Stimulated activated CD8-positive, alpha-beta memory T cell treated with anti-CD3 and anti-CD28 coated beads, Interleukin-12 subunit alpha, Interleukin-12 subunit beta, amount 100 ng/mL, for 1 hour (primary cell): ENCODE data around the gene C10orf53.

ENCODE experiments used
- DNase-seq: peaks from one replicate; pipeline ENCODE4 v3.0.0-alpha.2; 2020; ENCODE audit warnings: low read depth

Gene C10orf53, protein sequence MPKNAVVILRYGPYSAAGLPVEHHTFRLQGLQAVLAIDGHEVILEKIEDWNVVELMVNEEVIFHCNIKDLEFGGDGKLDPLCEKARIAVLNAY

DNA sequence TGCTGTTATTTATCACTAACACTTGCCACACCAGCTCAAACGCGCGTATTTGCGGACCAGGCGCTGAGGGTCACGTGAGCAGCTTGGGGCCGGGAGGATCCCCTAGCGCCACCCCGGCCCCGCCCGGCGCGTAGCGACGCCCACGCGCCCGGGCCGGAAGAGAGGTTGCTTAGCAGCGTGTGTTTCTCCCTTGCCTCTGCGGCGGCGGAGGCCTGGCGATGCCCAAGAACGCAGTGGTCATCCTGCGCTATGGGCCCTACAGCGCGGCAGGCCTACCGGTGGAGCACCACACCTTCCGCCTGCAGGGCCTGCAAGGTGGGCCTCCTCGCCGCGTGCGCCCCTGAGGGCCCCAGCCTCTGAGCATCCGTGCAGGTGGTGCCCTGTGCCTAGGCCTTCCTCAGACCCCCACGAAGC, at the start of gene C10orf53:
Gene C10orf53, plus strand, starts transcription at position 172 of the 414 bp plus-strand sequence. Its CDS starts 47 bp downstream, at position 219.
- no peak for DNase-seq

DNA sequence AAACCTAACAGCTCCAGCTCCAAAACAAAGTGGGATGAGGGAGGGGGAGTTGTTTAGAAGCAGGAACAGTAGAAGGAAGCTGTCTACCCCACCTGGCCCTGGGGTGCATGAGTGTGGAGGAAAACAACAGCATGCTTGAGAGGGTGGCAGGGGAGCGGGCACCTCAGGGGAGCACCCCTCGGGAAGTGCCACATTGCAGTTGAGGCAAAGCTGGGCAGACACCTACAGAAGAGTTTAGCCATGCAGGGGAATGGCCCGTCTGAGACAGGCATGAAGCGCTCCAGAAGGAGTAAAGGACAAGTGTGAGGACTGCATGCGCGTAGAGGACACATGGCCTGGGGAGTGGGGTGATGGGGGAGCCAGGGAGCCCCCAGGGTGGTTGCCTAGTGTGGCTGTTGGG, 47.5 kb upstream of the C10orf53 start:
- DNase-seq, result no peak

DNA sequence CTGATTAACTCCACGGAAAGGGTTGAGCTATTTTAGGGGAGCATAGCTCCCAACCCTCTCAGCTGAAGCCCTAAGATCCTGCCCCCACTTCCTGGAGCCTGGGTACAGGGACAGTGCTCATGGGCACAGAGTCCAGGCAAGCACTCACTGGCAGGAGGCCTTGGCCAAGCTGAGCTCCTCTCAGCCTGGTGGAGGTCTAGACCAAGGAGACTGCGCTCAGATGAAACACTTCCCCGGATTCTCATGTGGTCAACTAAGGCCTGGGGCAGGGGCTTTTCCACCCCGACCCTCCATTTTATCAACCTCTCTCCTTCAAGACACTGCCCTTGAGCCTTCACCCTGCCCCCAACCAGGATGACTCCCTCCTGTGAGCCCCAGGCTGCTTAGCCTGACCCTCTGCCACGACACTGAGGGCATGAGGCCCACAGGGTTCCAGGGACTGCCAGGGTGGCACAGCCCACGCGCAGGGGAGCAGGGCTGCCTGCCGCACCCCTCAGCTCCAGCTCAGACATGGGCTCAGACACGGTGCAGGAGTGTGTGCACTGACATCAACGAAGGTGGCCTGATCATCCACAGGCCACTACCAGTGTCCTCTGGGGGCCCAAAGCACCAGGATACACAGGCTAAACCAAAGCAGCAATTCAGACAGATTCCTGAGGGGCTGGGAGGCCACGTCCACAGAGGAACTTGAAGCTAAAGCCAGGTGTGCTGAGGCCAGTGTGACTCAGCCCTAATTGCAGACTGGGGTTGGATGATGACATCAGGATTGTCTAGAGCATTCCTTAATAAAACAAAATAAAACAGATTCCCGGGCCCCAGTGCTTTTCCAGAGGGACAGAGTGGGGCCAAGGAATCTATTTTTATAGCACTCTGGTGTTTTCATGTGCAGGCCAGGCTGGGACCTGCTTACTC, 46.8 kb upstream of the C10orf53 start:
- DNase-seq, result no peak

DNA sequence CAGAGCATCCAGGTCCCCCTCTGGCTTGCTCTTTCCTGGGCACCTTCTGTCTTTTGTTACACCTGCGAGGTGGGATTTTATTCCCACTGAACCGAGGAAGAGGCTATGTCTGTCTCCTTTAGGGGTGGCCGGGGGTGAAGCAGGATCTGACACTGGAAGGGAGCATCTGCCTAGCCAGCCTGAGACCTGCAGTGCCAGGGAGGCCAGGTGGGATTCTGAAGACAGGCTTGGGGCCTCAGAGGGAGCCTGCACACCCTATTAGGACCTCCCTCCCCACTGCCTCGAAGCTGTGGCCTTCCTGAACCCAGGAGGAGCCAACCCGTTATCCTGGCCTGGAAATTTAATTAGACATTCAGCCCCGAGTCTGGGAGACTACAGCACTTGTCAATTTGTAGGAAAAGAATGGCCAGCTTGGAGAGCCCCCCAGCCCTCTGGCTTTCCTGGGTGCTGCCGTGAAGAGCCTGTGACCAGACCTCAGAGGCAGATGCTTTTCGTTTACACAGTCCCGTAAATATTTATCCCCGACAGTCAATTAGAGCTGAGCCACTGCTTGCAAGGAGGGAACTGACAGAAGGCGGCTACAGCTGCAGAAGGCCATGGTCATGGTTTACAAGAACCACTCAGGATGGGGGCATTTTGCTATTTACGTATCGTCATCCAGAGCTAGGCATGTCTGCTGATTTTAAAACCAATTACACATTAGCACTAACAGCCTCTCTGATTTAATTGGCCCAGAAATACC, 46.0 kb upstream of the C10orf53 start:
- DNase-seq, result no peak

DNA sequence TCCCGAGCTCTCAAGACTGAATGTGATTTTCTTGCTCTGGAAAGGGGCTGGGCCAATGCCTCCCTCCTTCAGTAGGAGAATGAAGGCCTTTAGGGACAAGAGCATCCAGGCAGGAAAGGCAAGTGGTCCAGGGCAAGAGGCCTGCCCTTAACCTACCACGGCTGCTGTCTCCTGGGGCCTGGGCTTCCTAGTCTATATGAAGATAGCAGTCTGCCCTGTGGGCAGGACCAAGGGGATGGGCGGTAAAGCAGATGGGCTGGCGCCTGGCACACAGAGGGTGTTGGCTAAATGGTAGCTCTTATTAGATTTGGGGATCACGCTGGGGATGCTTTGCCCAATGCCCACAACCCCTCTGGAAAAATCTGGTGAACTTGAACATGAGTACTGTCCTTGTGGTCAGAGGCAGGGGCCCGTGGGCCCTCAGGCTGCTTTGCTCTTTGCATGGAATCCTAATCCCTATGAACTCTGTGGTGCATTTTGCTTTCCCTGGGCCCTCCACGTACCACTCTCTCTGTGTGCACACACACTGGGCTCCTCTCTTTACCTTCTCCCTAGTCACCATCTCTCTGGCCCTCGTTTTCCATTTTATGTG, 45.3 kb upstream of the C10orf53 start:
- DNase-seq, result no peak

DNA sequence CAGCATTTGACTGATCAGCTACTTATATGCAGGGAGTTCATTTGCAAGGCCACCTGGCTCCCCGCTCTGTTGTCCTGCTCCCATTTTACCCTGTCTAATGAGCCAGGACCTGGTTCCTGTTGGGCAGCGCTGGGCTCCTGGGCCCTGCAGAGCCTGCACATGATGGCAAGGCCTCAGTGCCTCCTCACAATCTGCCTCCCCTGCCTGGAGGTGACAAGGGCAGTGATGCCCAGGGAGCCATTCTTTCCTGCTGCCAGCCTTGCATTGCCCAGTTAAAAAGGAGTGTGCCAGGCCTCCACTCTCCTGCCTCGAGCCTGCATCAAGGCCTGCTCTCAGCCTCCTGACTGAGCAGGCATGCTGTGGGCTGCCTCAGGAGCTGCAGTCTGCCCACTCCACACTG, 37.1 kb upstream of the C10orf53 start:
- DNase-seq, result no peak

DNA sequence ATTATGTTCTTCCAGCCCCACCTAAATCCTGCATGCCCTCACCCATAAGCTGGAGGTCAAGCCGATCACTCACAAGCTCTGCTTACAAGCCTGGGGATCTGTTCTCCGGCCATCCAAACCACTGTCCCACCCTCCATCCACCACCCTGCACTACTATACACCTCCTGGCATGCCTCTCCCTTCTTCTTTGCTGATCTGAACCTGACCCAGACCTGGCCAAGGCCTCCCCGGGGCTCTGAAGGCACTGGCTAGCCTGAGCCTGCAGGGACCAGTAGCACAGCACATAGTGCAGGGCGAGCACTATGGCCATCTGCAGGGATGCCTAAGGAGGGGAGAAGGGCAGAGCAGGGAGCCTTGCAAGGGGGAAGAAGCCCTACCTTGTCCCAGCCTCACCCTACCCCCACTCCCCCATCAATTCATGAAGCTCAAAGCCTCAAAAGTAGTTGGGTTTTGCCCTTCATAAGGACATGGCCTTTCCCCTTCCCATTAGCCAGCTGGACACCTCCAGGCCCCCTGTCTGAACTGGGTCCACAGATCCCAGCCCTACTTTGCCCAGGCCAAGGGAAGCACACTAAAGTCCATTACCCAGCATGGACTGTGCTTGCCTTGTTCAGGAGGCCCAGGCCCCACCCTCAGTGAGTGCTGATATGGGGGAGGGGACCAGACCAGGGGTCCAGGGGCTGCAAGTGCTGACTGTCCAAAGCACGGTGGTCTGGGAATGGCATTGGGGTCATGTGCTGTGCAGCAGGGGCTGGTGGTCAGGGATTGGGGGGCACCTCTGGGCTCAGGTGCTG, 36.0 kb upstream of the C10orf53 start:
- no peak for DNase-seq

DNA sequence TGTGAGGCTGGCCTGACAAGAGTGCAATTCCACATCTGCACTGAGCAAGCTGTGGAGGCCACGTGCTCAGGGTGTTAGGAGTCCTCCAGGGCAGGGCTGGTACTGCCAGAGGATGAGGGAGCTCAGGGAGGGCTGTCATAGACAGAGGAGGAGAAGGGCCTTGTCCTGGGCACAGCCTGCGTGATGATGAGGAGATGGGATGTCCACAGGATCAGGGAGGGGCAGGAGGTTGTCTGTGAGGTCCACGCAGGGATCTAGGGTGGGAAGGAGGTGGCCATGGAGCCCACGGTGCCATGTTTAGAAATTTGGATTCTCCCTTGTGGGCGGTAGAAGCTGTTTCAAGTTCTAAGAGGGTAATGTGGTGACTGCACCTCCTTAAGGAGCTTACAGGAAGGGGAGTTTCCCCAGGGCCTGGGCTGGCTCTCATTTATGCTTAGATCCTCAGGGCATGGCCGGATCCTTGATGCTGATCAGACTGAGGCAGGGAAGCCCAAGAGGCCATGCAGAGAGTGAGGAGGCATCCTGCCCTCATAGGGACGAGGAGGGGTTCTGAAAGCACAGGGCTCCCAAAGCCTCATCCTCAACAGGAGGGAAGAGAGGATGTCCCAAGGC, 35.3 kb upstream of the C10orf53 start:
- DNase-seq, result no peak

DNA sequence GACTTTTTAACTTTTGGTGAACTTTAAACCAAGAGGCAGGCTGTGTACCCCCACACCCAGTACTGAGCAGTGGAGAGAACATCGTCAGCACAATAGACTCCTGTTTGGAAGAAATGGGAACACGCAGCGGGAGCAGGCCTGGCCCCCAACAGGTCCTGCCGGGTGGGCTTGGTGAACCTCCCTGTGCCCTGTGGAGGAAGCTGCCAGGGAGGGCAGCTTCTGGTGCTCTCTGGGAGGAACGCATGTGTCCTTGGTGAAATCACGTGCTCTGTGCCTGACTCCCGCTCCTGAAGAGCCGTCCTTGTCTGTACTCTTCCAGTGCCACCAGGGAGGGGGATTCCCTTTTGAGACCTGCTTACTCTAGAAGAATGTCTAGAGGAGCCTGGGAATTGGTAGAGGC, 34.0 kb upstream of the C10orf53 start:
- DNase-seq, result no peak

DNA sequence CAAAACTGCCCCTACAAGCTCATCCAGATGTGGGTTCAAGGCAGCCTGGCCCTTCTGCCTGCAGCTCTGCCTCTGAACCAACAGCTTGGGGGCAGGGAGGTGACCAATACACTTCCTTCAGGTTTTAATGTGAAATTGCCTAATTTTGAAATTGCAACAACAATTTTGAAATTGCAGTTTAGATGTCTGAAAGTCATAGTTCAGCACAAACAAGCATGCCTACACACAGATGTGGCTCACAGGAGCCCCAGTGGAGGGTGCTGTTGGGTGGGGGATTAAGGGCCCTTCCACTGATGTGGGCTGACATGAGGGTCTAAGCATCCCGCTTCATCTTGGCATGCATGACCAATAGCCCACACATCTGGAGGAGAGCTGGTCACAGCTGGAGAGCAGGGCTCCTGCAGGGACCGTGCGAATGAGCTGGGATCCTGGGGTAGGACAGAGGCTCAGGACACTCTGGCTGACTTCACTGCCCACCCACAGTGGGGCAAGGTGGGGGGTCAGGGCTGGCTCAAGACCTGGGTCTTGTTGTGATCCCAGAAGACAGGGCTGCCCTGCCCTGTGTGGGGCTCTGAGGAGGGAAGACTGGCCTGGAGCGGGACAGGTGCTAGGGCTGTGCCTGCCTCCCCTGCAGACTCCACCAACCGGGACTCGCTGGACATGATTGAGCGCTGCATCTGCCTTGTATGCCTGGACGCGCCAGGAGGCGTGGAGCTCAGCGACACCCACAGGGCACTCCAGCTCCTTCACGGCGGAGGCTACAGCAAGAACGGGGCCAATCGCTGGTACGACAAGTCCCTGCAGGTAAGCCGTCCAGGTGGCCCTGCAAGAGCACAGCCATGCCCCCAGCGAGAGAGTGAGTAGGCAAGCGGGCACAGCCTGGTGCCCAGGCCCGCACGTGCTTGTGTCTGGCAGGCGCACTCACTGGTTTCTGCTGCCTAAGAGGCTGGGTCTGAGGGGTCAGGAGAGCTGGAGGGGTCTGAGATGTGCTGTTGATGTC, 33.3 kb upstream of the C10orf53 start:
- no peak for DNase-seq

DNA sequence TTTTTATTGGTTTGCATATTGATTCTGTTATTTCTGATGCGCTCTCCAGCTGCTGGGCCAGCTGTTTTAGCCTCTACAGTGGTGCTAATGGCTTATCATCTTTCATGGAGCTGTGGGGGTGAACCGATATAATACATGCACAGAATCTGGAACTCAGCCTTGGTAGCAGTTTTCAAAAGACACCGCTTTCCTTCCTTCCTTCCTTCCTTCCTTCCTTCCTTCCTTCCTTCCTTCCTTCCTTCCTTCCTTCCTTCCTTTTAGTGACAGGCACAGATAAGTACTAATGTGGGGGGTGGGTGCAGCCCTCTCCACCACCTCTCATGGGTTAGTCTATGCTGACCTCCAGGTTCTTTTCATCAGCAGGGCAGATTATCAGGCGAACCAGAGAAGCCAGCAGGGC, 31.9 kb upstream of the C10orf53 start:
- DNase-seq, result no peak

DNA sequence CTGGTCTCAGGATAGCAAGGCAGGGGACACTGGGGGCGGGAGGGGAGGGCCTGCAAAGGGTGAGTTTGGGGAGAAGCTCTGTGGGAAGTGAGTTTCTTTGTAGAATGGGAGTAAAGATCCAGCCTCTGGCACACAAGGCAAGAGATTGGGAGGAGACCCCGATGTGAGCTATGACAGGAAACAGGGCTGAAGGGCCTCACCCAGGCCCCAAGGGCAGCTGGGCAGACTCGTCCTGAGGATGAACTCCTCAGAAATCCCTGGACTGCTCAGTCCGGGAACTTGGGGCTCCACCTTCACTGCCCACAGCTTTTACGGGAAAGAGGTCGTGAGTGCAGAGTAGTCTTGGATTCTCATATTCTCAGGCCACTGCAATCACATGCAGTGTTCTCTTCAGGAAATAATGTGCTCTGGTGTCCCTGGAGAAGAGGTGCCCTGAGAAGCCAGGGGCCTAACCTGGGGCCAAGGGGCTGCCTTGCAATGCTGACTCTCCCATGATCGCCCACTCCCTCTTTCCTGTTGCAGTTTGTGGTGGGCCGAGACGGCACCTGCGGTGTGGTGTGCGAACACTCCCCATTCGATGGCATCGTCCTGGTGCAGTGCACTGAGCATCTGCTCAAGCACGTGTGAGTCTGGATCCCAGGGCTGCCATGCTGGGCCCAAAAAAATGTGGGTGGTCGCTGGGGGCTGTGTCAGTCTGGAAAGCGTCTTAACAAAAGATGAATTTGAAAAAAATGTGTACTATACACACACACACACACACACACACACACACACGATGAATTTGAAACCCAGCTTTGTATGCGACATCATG, 31.3 kb upstream of the C10orf53 start:
- DNase-seq, result no peak

DNA sequence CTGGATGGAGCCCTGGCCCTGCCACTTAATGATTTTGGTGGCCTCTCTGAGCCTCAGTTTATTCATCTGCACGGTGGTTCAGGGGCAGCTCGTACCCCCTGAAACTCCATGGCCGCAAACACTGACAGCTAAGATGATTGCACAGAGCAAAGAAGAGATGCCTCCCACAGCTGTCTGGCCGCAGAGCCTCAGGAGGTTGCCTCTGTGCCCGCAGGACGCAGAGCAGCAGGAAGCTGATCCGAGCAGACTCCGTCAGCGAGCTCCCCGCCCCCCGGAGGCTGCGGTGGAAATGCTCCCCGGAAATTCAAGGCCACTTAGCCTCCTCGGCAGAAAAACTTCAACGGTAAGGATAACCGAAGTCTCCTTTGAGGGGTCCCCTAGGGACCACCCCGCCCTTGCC, 30.2 kb upstream of the C10orf53 start:
- DNase-seq, result no peak

DNA sequence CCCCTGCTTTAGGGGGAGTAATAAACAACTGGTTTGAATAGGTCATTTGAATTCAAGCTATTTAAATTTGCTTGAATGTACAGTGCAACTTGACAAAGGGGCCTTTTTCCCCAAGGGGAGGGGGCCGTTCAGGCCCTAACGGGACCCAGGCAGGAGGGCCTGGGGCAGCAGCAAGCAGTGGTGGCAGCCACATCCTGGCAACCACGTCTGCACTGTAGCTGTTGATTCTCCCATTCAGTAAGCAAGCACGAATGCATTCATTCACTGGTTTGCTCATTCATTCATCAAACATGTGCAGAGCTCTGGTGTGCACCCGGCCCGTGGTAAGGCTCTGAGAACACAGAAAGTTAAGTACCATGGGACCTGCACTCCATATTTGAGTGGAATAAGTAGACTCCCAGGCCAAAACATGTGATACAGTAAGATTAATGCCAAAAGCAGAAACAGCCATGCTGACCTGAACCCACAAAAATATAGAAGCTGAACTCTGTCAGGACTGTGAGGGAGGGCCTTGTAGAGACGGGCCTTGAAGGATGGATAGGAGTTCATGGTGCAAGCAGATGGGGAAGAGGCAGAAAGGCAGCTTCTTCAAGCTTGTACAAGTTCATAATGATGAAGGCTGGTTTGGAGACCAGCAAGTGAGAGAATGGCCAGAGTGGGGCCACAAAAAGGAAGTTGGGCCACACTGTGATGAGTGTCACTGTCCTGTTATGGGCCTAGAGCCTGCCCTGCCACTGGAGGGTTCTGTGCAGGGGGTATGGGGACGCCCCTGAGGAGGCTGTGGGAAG, 29.3 kb upstream of the C10orf53 start:
- DNase-seq, result no peak

DNA sequence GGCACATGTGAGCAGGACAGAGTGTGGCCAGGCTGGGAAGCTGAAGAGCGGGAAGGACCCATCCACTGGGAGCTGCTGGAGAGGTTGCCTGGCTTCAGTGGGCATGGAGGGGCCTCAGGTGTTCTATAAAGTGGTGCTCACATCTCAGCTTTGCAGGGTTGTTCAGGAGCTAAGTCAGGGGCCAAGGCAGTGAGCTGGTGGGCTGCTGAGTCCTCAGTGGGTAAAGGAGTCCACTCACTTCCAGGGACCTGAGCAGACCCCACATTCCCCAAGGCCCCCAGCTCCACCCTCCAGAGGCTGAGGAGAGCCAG, 28.8 kb upstream of the C10orf53 start:
- DNase-seq, result no peak

DNA sequence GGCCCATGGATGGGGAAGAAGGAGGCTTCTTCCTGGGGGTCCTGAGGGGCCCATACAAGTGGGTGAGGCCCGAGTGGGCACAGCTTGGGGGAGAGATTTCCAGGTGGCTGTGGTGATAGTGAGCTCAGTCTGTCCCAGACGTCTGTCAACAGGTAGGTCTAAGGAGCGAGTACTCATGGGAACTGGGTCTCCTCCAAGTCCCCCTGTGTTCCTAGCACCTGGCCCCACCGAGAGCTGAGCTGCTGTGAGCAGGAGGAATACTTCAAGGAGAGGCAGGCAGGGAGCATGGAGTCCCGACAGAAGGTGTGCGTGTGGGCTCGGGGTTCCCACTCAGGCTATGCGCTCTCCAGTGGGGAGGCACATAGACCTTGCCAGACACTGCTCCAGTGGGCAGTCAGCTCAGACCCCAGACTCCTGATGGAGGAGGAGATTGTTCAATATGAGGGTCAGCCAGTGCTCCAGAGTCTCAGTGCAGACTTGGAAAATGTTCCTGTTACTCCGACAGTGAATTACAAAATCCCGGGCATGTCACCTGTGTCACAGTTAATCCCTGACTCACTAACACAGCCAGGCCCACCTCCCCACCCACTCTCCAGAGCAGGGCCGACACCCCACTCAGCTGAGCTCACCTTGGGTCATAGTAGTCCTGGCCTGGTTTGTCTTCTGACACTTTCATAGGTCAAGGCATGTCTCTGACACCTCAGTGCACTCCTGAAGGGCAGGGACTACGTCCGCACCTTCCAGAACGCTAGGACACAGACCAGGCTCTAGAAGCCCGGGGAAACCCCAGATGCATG, 28.2 kb upstream of the C10orf53 start:
- no peak for DNase-seq

DNA sequence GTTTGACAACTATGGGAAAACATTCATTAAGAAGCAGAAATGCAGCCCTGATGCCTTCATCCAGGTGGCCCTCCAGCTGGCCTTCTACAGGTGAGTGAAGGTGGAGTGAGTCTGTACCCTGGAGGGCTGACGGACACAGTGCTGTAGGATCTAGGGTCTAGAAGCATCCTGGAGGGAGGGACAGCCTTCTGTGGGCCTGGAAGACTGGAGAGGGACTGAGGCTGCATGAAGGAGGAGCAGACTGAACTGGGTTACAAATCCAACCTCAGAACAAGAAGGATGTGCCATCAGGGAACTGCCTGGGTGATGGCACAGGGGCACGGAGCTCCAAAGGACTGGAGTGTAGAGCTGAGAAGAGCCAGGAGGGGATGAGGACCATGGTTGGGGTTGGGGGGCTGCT, 27.5 kb upstream of the C10orf53 start:
- no peak for DNase-seq
